GM18526 (cell line): ENCODE measurements around the gene RBM15.

Experiments
- POLR2A ChIP-seq: IDR thresholded peaks from 3 replicates; pipeline ENCODE4 v1.6.1; 2011; ENCODE audit not compliant: insufficient read length; ENCODE audit errors: extremely low read depth

Gene RBM15

GRCh38 chr1:110310300-110310699 is 28.9 kb upstream of the RBM15 start:
- TF ChIP-seq POLR2A = no peak

GRCh38 chr1:110312188-110313121 is 26.7 kb upstream of the RBM15 start:
- TF ChIP-seq POLR2A = no peak

- TF ChIP-seq POLR2A = no peak
Measured at GRCh38 chr1:110316735-110317134, 22.4 kb upstream of the RBM15 start.

- no peak for TF ChIP-seq POLR2A
Measured at GRCh38 chr1:110318046-110318445, 21.1 kb upstream of the RBM15 start.

GRCh38 chr1:110319332-110320167 is 19.6 kb upstream of the RBM15 start:
- no peak for TF ChIP-seq POLR2A

- no peak for TF ChIP-seq POLR2A
Measured at GRCh38 chr1:110320168-110320518, 19.0 kb upstream of the RBM15 start.

- TF ChIP-seq POLR2A = no peak
Measured at GRCh38 chr1:110321045-110321444, 18.1 kb upstream of the RBM15 start.

GRCh38 chr1:110321846-110322245 is 17.3 kb upstream of the RBM15 start:
- no peak for TF ChIP-seq POLR2A

GRCh38 chr1:110324667-110325066 is 14.5 kb upstream of the RBM15 start:
- no peak for TF ChIP-seq POLR2A

- no peak for TF ChIP-seq POLR2A
Measured at GRCh38 chr1:110326826-110327225, 12.4 kb upstream of the RBM15 start.

- no peak for TF ChIP-seq POLR2A
Measured at GRCh38 chr1:110328274-110328673, 10.9 kb upstream of the RBM15 start.

- TF ChIP-seq POLR2A = no peak
Measured at GRCh38 chr1:110328700-110329099, 10.5 kb upstream of the RBM15 start.

- TF ChIP-seq POLR2A = no peak
Measured at GRCh38 chr1:110335265-110335664, 3.9 kb upstream of the RBM15 start.

GRCh38 chr1:110336300-110337039 is 2.7 kb upstream of the RBM15 start:
- TF ChIP-seq POLR2A = no peak

GRCh38 chr1:110337704-110338308 is 1.4 kb upstream of the RBM15 start:
- TF ChIP-seq POLR2A = no peak
